ENCODE data around the gene GALNT7. TPM values are rescaled to one million over a fixed set of nuclear protein-coding genes. Genes with fewer than 3 reads are reported as not detected.

The GALNT7 gene
- total and polyA plus RNA-seq, 9 donors = 9.0 to 23.7 (median 17.6) TPM

GRCh38 chr4:173343832-173344397 is 175.3 kb downstream of the GALNT7 start:
- H3K36me3 ChIP-seq = no peaks in the 10 kb centered on the region
- no peak for TF ChIP-seq EP300 (IDR thresholded peaks at IDR 0.05)
- H3K27me3 ChIP-seq = no peaks in the 10 kb centered on the region
- H3K4me1 ChIP-seq (ENCODE audit: insufficient read depth) = no peaks in the 10 kb centered on the region
- H3K27ac ChIP-seq = no peak overlapping the region
- WGBS, 3 donors = 77 to 85% (median 80%) methylated on average over 3 of the region's 3 CpGs
- intact Hi-C loops (cut with DNase I) = no loop called here
- H3K4me3 ChIP-seq = no peak overlapping the region
- DNase-seq = no peak
- H3K9me3 ChIP-seq = no peaks in the 10 kb centered on the region

GRCh38 chr4:173345648-173346047 is 177.0 kb downstream of the GALNT7 start:
- no peak overlapping the region for H3K27ac ChIP-seq
- H3K4me1 ChIP-seq (ENCODE audit: insufficient read depth) = no peaks in the 10 kb centered on the region
- 58 to 71% (median 63%) methylated on average over 2 of the region's 2 CpGs for WGBS, 3 donors
- no peaks in the 10 kb centered on the region for H3K27me3 ChIP-seq
- H3K9me3 ChIP-seq = no peaks in the 10 kb centered on the region
- no peaks in the 10 kb centered on the region for H3K36me3 ChIP-seq
- no peak overlapping the region for H3K4me3 ChIP-seq
- no peak for DNase-seq
- intact Hi-C loops (cut with DNase I) = no loop called here
- no peak for TF ChIP-seq POLR2A (IDR thresholded peaks at IDR 0.05)
- no peak for TF ChIP-seq CTCF (IDR thresholded peaks at IDR 0.05)
- TF ChIP-seq EP300 (IDR thresholded peaks at IDR 0.05) = no peak

- H3K27me3 ChIP-seq = no peaks in the 10 kb centered on the region
- TF ChIP-seq POLR2A (IDR thresholded peaks at IDR 0.05) = no peak
- TF ChIP-seq CTCF (IDR thresholded peaks at IDR 0.05) = no peak
- no peak for TF ChIP-seq EP300 (IDR thresholded peaks at IDR 0.05)
- H3K36me3 ChIP-seq = no peaks in the 10 kb centered on the region
- no peak for DNase-seq
- H3K27ac ChIP-seq = no peak overlapping the region
- 78 to 87% (median 80%) methylated on average over 2 of the region's 2 CpGs for WGBS, 3 donors
- intact Hi-C loops (cut with DNase I) = no loop called here
- H3K4me3 ChIP-seq = no peak overlapping the region
- H3K4me1 ChIP-seq (ENCODE audit: insufficient read depth) = no peaks in the 10 kb centered on the region
- no peaks in the 10 kb centered on the region for H3K9me3 ChIP-seq
Observed at GRCh38 chr4:173346074-173346473, 177.5 kb downstream of the GALNT7 start.

- WGBS, 3 donors = 89 to 100% (median 100%) methylated on average over 1 of the region's 1 CpG
- H3K9me3 ChIP-seq = no peaks in the 10 kb centered on the region
- no peaks in the 10 kb centered on the region for H3K27me3 ChIP-seq
- TF ChIP-seq POLR2A (IDR thresholded peaks at IDR 0.05) (no peak), EP300 (IDR thresholded peaks at IDR 0.05) (no peak), CTCF (IDR thresholded peaks at IDR 0.05) (no peak)
- intact Hi-C loops (cut with DNase I) = no loop called here
- no peaks in the 10 kb centered on the region for H3K36me3 ChIP-seq
- H3K4me1 ChIP-seq (ENCODE audit: insufficient read depth) = no peaks in the 10 kb centered on the region
- no peak overlapping the region for H3K27ac ChIP-seq
- no peak for DNase-seq
- no peak overlapping the region for H3K4me3 ChIP-seq
Observed at GRCh38 chr4:173347467-173347866, 178.9 kb downstream of the GALNT7 start.

GRCh38 chr4:173357939-173358338 is 189.3 kb downstream of the GALNT7 start:
- WGBS, 3 donors = 75 to 86% (median 79%) methylated on average over 2 of the region's 2 CpGs
- DNase-seq = no peak
- Histone ChIP-seq H3K27ac (no peak overlapping the region), H3K4me1 (ENCODE audit: insufficient read depth) (peaks cover 2% of the 10 kb centered on the region), H3K9me3 (no peaks in the 10 kb centered on the region), H3K27me3 (no peaks in the 10 kb centered on the region), H3K4me3 (no peak overlapping the region), H3K36me3 (no peaks in the 10 kb centered on the region)
- TF ChIP-seq CTCF (IDR thresholded peaks at IDR 0.05) (no peak), POLR2A (IDR thresholded peaks at IDR 0.05) (no peak)
- intact Hi-C loops (cut with DNase I) = no loop called here

Measured in ovary (tissue), 9 donors.